ENCODE measurements around the gene RHBDD3.
A peak's percentile ranks its signal among the peaks of the same experiment; 100 is the strongest.
"Not testable (repeated sequence)": the region's sequence is repeated elsewhere in the genome, so short reads cannot be mapped to it uniquely, and the experiment has no call there.

The RHBDD3 gene

GRCh38 chr22:29253561-29254285 lies 14.1 kb downstream of the RHBDD3 start:
- TF ChIP-seq CTCF (IDR thresholded peaks at IDR 0.05; ENCODE audit: low read depth, low read length) = no peak

GRCh38 chr22:29251981-29252911 lies 15.5 kb downstream of the RHBDD3 start:
- no peak for TF ChIP-seq CTCF (IDR thresholded peaks at IDR 0.05; ENCODE audit: low read depth, low read length)
- no peak for DNase-seq (ENCODE audit: extremely low read depth, low read depth)

More at GRCh38 chr22:29253561-29254285, 14.1 kb downstream of the RHBDD3 start:
- no peak for DNase-seq (ENCODE audit: extremely low read depth, low read depth)

- DNase-seq (ENCODE audit: extremely low read depth, low read depth) = no peak
- no peak for TF ChIP-seq CTCF (IDR thresholded peaks at IDR 0.05; ENCODE audit: low read depth, low read length)
These were observed 16.5 kb downstream of the RHBDD3 start for GRCh38 chr22:29251265-29251664.

- DNase-seq (ENCODE audit: extremely low read depth, low read depth) = not testable (repeated sequence)
These were observed 19.9 kb downstream of the RHBDD3 start for GRCh38 chr22:29247891-29248290.

- TF ChIP-seq CTCF (IDR thresholded peaks at IDR 0.05; ENCODE audit: low read depth, low read length) = peak; percentile 98
- DNase-seq (ENCODE audit: extremely low read depth, low read depth) = no peak
These were observed 22.0 kb downstream of the RHBDD3 start for GRCh38 chr22:29245626-29246385.

GRCh38 chr22:29244785-29245625 lies 22.8 kb downstream of the RHBDD3 start:
- no peak for TF ChIP-seq CTCF (IDR thresholded peaks at IDR 0.05; ENCODE audit: low read depth, low read length)
- DNase-seq (ENCODE audit: extremely low read depth, low read depth) = no peak
